Right atrium auricular region (tissue), 2 donors: ENCODE results near the gene ARID3B. TPM values are rescaled to one million over a fixed set of nuclear protein-coding genes. Genes with fewer than 3 reads are reported as not detected.

ENCODE experiments used
- DNase-seq: peaks from one replicate; pipeline ENCODE4 v3.0.0-alpha.2; 2019; ENCODE audit warnings: low spot score
- H3K27ac ChIP-seq, 2 donors: fragments of 200-600 bp; sonication (generic); 1 replicate in 1 of 2; 2 replicates in 1 of 2; pipeline ENCODE4 v1.5.1; 2016 to 2019
- H3K27me3 ChIP-seq, 2 donors: fragments of 200-600 bp; sonication (generic); one replicate each; pipeline versions ENCODE4 v1.5.1 to v1.6.0; 2017 to 2019
- H3K36me3 ChIP-seq: fragments of 200-600 bp; sonication (generic); one replicate; pipeline ENCODE4 v1.5.1; 2016
- H3K4me1 ChIP-seq, 2 donors: fragments of 200-600 bp; sonication (generic); one replicate each; pipeline versions ENCODE4 v1.5.1 to v1.6.0; 2017 to 2019
- H3K4me3 ChIP-seq, 2 donors: fragments of 200-600 bp; sonication (generic); 1 replicate in 1 of 2; 2 replicates in 1 of 2; pipeline ENCODE4 v1.5.1; 2017 to 2019; ENCODE audit warnings: mild to moderate bottlenecking in 1 of 2, moderate library complexity in 1 of 2
- H3K9me3 ChIP-seq, 2 donors: fragments of 200-600 bp; sonication (generic); one replicate each; pipeline ENCODE4 v1.5.1; 2019
- total RNA-seq, 2 donors: library from RNA; depleted of rRNA; stranded (reverse); fragments of >200 nt; gene quantifications; one replicate each; pipeline ENCODE4 v1.1.0, GENCODE V29; 2016
- TF ChIP-seq, protein P1 (sequence below), 2 donors: fragments of 200-600 bp; sonication (generic); IDR thresholded peaks; one replicate each; pipeline ENCODE4 v1.5.1; 2019; ENCODE audit warnings: antibody characterized with exemption in 2 of 2

Gene ARID3B
- total RNA-seq, 2 donors from 2014 or later, result 1.8 to 3.5 TPM

DNA sequence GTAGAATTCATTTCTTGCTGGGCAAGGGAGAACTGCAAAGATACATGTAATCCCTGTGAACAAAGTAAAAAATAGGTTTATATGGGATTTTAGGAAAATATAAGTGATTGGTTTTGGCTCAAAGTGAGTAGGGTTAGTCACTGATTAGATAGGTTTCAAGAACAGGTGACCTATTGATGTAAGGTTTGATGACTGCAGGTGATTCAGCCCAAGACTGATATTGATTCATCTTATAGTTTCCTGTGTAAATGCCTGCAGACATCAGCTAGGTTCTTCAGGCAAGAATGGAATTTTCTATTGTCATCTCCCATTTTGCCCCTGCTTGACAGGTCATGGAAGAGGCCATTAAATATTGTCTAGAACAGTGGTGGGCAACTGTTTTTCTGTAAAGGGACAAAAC is 23.9 kb upstream of the ARID3B start:
- Histone ChIP-seq H3K4me3 (no peak overlapping the region), H3K4me1 (no peaks in the 10 kb centered on the region), H3K27me3 (no peaks in the 10 kb centered on the region), H3K9me3 (no peaks in the 10 kb centered on the region), H3K27ac (no peak overlapping the region), H3K36me3 (no peaks in the 10 kb centered on the region)
- DNase-seq, result no peak
- TF ChIP-seq, protein P1, sequence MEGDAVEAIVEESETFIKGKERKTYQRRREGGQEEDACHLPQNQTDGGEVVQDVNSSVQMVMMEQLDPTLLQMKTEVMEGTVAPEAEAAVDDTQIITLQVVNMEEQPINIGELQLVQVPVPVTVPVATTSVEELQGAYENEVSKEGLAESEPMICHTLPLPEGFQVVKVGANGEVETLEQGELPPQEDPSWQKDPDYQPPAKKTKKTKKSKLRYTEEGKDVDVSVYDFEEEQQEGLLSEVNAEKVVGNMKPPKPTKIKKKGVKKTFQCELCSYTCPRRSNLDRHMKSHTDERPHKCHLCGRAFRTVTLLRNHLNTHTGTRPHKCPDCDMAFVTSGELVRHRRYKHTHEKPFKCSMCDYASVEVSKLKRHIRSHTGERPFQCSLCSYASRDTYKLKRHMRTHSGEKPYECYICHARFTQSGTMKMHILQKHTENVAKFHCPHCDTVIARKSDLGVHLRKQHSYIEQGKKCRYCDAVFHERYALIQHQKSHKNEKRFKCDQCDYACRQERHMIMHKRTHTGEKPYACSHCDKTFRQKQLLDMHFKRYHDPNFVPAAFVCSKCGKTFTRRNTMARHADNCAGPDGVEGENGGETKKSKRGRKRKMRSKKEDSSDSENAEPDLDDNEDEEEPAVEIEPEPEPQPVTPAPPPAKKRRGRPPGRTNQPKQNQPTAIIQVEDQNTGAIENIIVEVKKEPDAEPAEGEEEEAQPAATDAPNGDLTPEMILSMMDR (IDR thresholded peaks at IDR 0.05), result no peak

DNA sequence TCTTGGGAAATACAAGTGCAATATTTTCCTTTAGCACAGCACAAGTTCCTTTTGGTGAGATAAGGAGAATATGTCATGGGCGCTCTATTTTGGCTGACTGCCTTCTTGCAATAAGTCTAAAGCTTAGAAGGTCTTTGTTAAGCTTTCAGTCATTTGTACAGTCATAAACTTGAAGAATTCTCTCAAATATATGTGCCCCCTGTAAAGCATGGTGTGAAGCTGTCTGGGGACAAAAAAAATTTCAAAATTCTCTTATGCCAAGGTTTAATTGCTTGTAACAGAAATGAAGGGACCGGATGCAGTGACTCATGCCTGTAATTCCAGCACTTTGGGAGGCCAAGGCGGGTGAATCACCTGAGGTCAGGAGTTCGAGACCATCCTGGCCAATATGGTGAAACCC is 21.7 kb upstream of the ARID3B start:
- no peak for DNase-seq
- Histone ChIP-seq H3K9me3 (no peaks in the 10 kb centered on the region), H3K27ac (no peak overlapping the region), H3K4me1 (no peaks in the 10 kb centered on the region), H3K27me3 (no peaks in the 10 kb centered on the region), H3K36me3 (no peaks in the 10 kb centered on the region), H3K4me3 (no peak overlapping the region)
- TF ChIP-seq, protein P1 (IDR thresholded peaks at IDR 0.05), result no peak

DNA sequence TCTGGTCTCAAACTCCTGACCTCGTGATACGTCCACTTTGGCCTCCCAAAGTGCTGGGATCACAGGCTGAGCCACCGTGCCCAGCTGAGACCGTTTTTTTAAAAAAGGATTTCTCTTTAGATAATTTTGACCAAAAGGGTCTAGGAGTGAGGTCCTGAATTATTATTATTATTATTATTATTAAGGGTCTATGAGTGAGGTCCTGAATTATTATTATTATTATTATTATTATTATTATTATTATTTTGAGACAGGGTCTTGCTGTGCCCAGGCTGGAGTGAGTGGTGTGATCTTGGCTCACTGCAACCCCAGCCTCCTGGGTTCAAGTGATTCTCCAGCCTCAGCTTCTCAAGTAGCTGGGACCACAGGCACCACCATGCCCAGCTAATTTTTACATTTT is 20.6 kb upstream of the ARID3B start:
- no peaks in the 10 kb centered on the region for H3K9me3 ChIP-seq
- H3K27me3 ChIP-seq, result no peaks in the 10 kb centered on the region
- H3K36me3 ChIP-seq, result no peaks in the 10 kb centered on the region
- no peak for DNase-seq
- H3K4me3 ChIP-seq, result no peak overlapping the region
- TF ChIP-seq, protein P1 (IDR thresholded peaks at IDR 0.05), result no peak
- H3K4me1 ChIP-seq, result no peaks in the 10 kb centered on the region
- no peak overlapping the region for H3K27ac ChIP-seq

DNA sequence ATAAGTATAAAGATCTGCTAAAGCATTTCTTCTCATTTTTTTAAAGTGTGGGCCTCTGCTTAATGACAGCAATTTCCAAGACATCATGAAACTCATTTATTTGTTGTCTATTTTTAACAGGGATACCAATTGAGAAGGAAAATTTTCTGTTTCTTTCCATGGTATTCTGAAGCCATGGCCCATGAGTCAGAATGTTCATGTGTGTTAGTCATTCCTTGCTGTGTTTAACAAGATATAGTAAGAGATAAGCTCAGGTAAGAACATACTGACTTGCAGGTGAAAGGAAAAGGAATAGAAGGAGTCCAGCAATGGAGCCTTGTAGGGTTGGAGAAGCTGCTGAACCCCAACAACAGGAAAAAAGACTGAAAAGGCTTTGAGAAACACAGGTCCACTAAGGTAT is 17.0 kb upstream of the ARID3B start:
- TF ChIP-seq, protein P1 (IDR thresholded peaks at IDR 0.05), result no peak
- DNase-seq, result no peak
- no peak overlapping the region for H3K4me3 ChIP-seq

DNA sequence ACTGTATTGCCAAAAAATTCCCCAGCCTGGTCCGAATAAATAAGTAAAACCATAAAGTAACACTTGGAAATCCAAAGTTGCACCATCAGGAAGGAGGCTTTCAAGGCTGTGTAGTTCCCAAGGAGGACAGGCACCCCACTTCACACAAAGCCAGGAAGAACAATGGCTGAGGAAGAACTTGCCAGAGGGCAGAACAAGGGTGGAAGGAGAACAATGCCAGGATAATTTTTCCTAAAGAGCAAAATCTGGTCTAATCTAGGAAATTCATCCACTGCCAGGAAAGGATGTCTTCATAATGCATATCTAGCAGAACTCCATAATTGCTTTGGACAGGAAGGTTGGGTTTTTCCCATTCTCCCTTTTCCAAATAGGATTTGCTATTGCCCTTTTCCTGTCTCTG is 15.7 kb upstream of the ARID3B start:
- H3K27me3 ChIP-seq, result no peaks in the 10 kb centered on the region
- no peaks in the 10 kb centered on the region for H3K9me3 ChIP-seq
- no peak overlapping the region for H3K27ac ChIP-seq
- H3K36me3 ChIP-seq, result no peaks in the 10 kb centered on the region
- no peak for DNase-seq
- H3K4me3 ChIP-seq, result no peak overlapping the region
- H3K4me1 ChIP-seq, result no peaks in the 10 kb centered on the region
- TF ChIP-seq, protein P1 (IDR thresholded peaks at IDR 0.05), result no peak

More for the DNA sequence above, 17.0 kb upstream of the ARID3B start:
- Histone ChIP-seq H3K4me1 (no peaks in the 10 kb centered on the region), H3K27me3 (no peaks in the 10 kb centered on the region), H3K9me3 (no peaks in the 10 kb centered on the region), H3K36me3 (no peaks in the 10 kb centered on the region), H3K27ac (no peak overlapping the region)

DNA sequence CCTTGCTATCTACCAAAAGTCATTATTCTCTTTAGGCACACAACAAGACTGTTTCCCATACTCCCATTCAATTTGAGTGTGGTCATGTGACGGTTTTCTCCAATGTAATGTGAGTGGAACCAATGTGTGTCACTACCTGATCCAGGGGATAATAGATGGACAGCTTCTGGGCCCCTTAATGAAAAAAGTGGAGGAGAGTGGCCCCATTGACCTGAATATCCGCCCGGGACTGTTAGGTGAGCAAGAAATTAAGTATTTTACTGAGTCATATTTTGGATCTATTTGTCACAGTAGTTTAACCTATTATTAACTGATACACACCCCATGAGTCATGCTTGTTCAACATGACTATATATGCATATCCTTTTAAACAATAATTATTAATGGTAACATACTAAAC is 15.1 kb upstream of the ARID3B start:
- no peaks in the 10 kb centered on the region for H3K27me3 ChIP-seq
- H3K27ac ChIP-seq, result no peak overlapping the region

More for the DNA sequence above, 15.1 kb upstream of the ARID3B start:
- DNase-seq, result no peak
- H3K4me1 ChIP-seq, result no peaks in the 10 kb centered on the region
- TF ChIP-seq, protein P1 (IDR thresholded peaks at IDR 0.05), result no peak
- no peak overlapping the region for H3K4me3 ChIP-seq
- H3K36me3 ChIP-seq, result no peaks in the 10 kb centered on the region
- H3K9me3 ChIP-seq, result no peaks in the 10 kb centered on the region
